GM18868 (cell line): ENCODE results near the gene CAMSAP2.
"Not testable (repeated sequence)": the region's sequence is repeated elsewhere in the genome, so short reads cannot be mapped to it uniquely, and the experiment has no call there.

Source experiments
- ATAC-seq: cut with Tn5 transposase; IDR thresholded peaks from one replicate; pipeline ENCODE4 v1.9.1; 2021; ENCODE audit warnings: mild to moderate bottlenecking, moderate library complexity; ENCODE audit not compliant: unreplicated experiment

CAMSAP2 gene

GRCh38 chr1:200738949-200739651 lies 407 bp downstream of the CAMSAP2 start:
- ATAC-seq, result peak; percentile 51

GRCh38 chr1:200739702-200740570 lies 1.2 kb downstream of the CAMSAP2 start:
- ATAC-seq, result no peak

- ATAC-seq, result no peak
These were observed 2.0 kb downstream of the CAMSAP2 start for GRCh38 chr1:200740571-200741208.

DNA sequence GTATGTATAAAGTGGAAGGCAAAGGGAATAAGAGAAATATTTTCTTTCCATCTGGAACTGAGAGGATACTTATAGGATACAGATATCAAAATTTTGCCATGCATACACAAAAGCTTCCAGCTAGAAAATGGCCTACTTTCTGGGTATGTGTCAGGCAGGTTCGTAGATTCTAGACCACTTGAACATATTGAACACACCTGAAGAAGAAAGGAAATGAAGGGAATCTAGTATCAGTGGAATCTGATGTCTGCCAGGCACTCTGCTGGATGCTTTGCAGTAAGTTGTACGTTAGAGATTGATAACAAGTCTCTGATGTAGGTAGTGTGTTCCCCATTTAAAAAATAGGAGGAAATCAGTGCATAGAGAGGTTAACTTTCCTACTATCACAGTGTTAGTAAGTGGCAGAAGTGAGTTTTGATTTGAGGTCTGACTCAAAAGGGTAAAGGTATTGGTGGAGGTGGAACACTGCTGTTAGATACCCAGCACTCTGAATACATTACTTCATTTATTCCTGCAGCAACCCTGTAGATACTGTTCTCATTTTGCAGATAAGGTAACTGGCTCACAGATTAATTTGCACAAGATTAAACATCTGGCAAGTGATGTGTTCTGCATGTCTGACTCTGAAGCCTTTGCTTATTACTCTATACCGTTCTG lies 3.0 kb downstream of the CAMSAP2 start:
- no peak for ATAC-seq

DNA sequence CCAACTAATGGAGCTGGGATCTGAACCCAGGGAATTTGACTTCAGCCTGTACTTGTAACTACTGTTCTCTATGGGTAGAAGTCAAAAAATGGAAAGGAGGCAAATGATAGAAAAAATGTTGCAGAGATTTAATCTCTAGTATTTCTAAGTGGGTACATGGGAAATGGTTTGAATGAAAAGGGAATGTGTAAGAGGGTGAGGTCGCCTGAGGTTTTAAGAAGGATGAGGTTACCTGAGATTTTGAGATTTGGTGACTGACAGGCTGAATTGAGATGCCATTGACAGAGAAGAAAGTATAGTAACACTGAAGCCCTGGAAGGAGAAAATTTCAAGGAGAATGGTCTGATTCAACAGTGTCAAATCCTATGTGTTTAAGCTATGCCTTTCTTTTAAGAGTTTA lies 5.5 kb downstream of the CAMSAP2 start:
- ATAC-seq, result no peak

- no peak for ATAC-seq
These were observed 10.4 kb downstream of the CAMSAP2 start for GRCh38 chr1:200749090-200749489.

- ATAC-seq, result not testable (repeated sequence)
These were observed 12.1 kb downstream of the CAMSAP2 start for GRCh38 chr1:200750749-200751148.

DNA sequence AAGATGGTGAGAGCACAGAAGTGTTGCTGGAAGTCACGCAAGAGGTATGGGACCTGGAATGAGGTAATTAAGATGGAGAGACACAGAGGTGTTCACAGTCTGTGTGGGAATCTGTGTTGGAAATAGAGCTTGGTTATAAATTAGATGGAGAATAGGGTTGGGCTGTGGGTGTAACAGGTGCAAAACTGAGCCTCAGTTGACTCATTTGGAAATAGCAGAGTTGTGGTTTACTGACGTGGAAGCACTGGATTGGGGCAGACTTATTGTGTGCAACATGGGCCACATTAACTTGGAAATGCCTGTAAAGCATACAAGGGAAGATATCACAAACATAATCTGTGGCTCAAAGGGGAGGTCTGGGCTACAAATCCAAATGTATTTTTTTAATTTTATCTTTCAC lies 13.0 kb downstream of the CAMSAP2 start:
- peak; percentile 61 for ATAC-seq

DNA sequence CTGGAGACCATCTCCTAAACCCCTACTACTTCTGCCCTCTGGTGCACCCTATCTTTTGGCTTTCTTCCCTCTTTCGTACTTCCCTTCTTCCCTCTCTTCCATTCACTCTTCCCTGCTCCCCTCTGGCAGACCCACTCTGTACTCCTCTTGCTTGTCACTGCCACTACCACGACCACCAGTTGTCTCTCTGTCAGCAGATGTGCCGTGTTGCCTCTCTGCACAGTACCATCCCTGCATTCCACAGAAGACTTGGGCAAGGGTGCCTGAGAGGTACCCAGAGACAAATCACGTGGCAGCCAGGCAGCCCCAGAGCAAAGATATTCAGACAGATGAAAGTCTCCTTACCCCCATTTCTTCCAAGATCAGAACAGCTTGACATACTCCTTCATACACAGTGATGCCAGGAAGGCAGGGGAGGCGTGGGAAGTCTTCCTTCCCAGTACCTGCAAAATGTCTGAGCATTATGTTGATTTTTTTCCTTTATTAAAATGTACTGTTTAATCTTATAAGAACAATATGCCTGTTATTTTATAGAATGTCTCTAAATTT lies 15.0 kb downstream of the CAMSAP2 start:
- ATAC-seq, result no peak

GRCh38 chr1:200755456-200755855 lies 16.8 kb downstream of the CAMSAP2 start:
- no peak for ATAC-seq

DNA sequence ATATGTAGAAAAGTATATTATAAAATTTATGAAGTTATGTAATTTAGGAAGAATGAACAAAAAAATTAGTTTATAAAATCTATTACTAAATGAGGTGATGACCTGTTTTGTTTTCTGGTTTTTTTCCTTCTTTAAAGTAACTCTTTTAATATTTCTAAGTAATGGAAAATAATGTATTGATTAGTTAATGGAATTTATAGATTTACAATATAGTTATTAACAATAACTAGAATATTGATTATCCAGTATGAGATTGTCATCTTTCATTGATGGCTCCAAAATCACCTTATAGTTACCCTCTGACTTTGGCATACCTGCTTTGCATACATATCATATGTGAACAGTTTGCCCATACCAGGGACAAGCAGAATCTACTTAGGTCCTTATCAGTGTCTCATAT lies 23.4 kb downstream of the CAMSAP2 start:
- ATAC-seq, result no peak

DNA sequence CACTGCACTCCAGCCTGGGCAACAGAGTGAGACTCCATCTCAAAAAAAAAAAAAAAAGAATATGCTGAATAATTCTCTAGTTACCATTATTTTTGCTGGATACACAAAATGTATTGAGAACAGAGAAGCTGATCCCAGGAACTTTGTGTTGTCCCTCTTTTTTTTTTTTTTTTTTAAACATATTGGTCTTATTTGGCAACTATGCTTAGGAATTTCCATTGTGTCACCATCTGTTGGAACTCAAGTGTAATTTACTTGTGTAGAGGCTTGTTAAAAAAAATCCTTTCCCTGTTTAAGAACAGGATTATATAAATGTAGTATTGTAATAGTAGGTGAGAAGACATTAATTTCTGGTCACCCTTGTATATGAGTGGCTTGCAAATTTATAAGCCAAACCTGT lies 28.6 kb downstream of the CAMSAP2 start:
- ATAC-seq, result no peak

DNA sequence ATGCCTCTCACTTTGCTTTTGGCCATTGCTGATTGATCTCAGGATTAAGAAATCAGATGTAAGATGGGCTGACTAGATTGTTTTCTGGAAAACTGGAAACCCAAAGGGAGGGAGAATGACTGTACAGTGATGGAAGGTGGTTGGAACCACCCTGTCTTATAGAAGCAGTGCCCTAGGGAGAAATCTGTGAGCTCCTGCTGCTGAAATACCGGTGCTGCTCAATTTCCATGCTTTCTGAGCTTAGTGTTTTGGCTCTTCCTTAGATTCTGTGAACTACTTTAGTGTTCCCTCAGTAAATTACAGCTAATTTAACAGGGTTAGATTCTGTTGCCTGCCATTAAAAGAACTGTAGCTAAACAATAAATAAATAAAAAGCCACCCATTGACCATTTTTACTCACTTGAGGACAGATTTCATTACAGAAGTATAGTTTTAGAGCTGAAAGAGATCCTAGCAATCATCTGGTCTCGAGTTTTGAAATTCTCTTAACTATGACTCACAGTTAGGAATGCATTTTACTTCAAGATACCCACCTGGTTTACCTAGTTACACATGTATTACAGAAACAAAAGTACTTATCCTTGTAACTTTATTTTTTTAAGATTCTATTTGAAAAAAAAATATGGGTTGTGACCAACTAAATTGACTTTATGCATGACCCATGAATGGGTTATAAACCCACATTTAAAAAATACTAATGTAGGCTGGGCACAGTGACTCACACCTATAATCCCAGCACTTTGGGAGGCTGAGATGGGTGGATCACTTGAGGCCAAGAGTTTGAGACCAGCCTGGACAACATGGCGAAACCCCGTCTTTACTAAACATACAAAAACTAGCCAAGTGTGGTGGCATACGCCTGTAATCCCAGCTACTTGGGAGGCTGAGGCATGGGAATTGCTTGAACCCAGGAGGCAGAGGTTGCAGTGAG lies 33.2 kb downstream of the CAMSAP2 start:
- ATAC-seq, result no peak

DNA sequence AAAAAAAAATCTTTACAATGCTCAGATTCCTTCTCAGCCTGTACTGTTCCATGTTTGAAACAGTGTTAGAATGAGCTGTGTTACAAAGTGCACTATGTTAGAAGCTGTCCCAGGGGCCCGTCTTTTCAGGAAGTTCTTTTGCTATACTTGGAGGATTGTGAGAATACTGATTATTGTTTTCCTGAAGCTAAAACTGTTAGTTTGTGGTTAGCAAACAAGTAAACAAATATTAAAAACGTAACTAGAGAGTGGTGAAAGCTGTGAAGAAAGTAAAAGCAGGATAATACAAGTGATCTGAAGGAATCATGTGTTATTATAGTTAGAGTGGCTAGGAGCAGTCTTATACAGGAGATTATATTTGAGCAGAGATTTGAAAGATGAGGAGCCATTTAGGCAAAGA lies 35.6 kb downstream of the CAMSAP2 start:
- ATAC-seq, result no peak

DNA sequence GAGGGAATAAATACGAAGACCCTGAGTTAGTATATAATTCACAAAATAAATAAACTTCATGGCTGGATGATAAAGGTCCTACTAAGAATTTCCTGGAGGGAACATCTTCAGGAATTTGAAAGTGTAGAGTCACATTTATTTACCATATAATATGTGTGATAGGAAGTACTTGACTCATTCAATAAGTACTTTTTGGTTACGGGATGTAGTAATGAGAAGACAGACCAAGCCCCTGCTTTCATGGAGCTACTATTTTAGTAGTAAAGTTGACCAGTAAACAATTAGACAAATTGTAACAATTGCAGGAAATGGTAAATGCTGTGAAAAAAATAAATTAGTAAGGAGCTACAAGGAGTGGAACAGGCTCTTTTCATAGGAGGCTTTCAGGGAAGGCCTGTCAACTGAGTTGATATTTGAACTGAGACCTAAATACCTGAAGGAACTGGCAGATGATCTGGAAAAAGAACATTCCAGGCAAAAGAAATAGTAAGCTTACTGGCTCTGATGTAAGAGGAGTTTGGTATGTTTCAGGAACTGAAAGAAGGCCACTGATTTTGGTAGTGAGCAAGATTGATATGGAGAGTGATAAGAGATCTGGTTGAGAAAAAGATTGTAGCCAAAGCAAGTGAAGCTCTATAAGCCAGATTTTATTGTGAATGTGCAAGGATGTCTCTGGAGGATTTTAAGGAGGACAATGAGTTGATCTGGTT lies 36.2 kb downstream of the CAMSAP2 start:
- ATAC-seq, result peak; percentile 66

DNA sequence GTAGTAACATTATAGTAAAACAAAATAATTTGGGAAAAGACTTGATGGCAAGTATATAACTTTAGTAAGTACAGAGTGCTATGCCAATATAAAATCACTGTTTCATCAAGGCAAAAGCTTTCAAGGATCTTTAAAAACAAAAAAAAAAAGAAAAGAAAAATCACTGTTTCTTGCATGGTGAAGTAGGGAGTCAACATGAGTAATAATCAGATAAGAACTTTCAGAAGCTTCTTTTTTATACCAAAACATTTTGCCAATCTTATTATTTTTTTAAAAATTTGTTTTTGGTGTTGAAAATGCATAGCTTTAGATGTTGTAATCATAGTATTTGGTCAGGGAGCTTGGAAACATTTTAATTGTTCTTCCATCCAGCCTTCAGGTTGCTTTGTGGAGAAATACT lies 37.2 kb downstream of the CAMSAP2 start:
- no peak for ATAC-seq

GRCh38 chr1:200776949-200777348 lies 38.3 kb downstream of the CAMSAP2 start:
- ATAC-seq, result no peak

- no peak for ATAC-seq
These were observed 40.1 kb downstream of the CAMSAP2 start for GRCh38 chr1:200778766-200779165.

- no peak for ATAC-seq
These were observed 40.6 kb downstream of the CAMSAP2 start for GRCh38 chr1:200779326-200779725.
